Measurements from ENCODE around the gene ATP5F1B.

The ATP5F1B gene

DNA sequence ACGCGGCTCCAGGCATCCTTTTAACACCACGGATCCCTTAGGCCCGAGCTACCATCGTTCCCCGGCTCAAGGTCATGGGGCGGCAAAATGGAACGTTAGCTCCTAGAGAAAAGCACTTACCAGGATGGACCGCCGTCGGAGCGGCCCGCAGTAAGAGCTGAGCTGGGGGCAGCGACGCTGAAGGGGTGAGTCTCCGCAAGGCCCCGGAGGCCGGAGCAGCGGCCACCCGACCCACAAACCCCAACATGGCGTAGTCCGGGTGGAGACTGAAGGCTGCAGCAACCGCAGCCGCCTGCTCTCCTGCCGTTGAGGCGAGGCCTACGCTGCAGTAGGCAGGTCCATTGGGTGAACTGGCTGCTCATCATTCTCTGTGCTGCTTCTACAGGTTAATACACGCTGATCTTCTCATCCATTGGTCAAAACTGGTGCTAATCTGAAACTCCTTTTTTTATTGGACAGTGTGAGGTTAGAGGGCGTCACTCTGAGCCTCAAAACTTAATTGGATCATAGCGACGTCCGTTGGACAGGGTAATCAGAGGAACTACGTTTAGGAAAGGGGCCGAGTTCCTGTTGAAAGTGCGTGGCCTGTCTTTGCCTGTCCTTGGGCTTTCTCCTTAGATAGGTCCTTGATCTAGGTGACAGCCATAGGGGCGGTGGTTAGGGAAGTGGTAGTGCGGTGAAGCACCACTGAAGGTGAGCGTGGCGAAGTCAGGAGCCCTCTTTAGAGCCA, at the start of gene ATP5F1B:
ATP5F1B (minus strand) TSS at position 268 of the 730 bp plus-strand sequence; CDS start at position 247, 21 bp downstream.
- TF ChIP-seq YY1 (IDR thresholded peaks at IDR 0.05; ENCODE audit: insufficient read depth, insufficient read length) (peak; percentile 47), ZNF274 (IDR thresholded peaks at IDR 0.05; ENCODE audit: low read depth, low read length) (no peak)
- peak; percentile 99 for DNase-seq (ENCODE audit: low read depth, low spot score)
- H3K9me3 ChIP-seq (ENCODE audit: insufficient read depth, low read length), result no peaks in the 10 kb centered on the region
- no peaks in the 10 kb centered on the region for H3K4me1 ChIP-seq (ENCODE audit: insufficient read depth, insufficient read length)
- H3K36me3 ChIP-seq (ENCODE audit: insufficient read depth, insufficient read length, low read length), result peaks cover 42% of the 10 kb centered on the region
- peak within 1 kb of the TSS; percentile 97 for H3K9ac ChIP-seq (ENCODE audit: insufficient read length, low read depth)
- H3K27me3 ChIP-seq (ENCODE audit: insufficient read depth, insufficient read length), result no peaks in the 10 kb centered on the region
- peak within 1 kb of the TSS; percentile 93 for H3K4me3 ChIP-seq (ENCODE audit: insufficient read length, low read depth)

GRCh38 chr12:56694161-56694560, 48.4 kb upstream of the ATP5F1B start:
- Histone ChIP-seq H3K4me3 (ENCODE audit: insufficient read length, low read depth) (no peak overlapping the region), H3K27me3 (ENCODE audit: insufficient read depth, insufficient read length) (no peaks in the 10 kb centered on the region), H3K9me3 (ENCODE audit: insufficient read depth, low read length) (no peaks in the 10 kb centered on the region), H3K9ac (ENCODE audit: insufficient read length, low read depth) (no peak overlapping the region), H3K36me3 (ENCODE audit: insufficient read depth, insufficient read length, low read length) (no peaks in the 10 kb centered on the region), H3K4me1 (ENCODE audit: insufficient read depth, insufficient read length) (no peaks in the 10 kb centered on the region)
- DNase-seq (ENCODE audit: low read depth, low spot score), result no peak
- TF ChIP-seq SUZ12 (IDR thresholded peaks at IDR 0.05; ENCODE audit: extremely low read depth, insufficient read depth, insufficient read length), result no peak
- no peak for TF ChIP-seq YY1 (IDR thresholded peaks at IDR 0.05; ENCODE audit: insufficient read depth, insufficient read length)
- TF ChIP-seq ZNF274 (IDR thresholded peaks at IDR 0.05; ENCODE audit: low read depth, low read length), result no peak

- Histone ChIP-seq H3K9ac (ENCODE audit: insufficient read length, low read depth) (peak overlapping the region; percentile 99), H3K4me3 (ENCODE audit: insufficient read length, low read depth) (peak overlapping the region; percentile 90), H3K36me3 (ENCODE audit: insufficient read depth, insufficient read length, low read length) (peaks cover 33% of the 10 kb centered on the region), H3K4me1 (ENCODE audit: insufficient read depth, insufficient read length) (no peaks in the 10 kb centered on the region), H3K9me3 (ENCODE audit: insufficient read depth, low read length) (no peaks in the 10 kb centered on the region), H3K27me3 (ENCODE audit: insufficient read depth, insufficient read length) (no peaks in the 10 kb centered on the region)
- TF ChIP-seq SUZ12 (IDR thresholded peaks at IDR 0.05; ENCODE audit: extremely low read depth, insufficient read depth, insufficient read length) (no peak), YY1 (IDR thresholded peaks at IDR 0.05; ENCODE audit: insufficient read depth, insufficient read length) (no peak), ZNF274 (IDR thresholded peaks at IDR 0.05; ENCODE audit: low read depth, low read length) (no peak)
- DNase-seq (ENCODE audit: low read depth, low spot score), result no peak
These were observed 43.0 kb upstream of the ATP5F1B start for GRCh38 chr12:56688846-56689109.

DNA sequence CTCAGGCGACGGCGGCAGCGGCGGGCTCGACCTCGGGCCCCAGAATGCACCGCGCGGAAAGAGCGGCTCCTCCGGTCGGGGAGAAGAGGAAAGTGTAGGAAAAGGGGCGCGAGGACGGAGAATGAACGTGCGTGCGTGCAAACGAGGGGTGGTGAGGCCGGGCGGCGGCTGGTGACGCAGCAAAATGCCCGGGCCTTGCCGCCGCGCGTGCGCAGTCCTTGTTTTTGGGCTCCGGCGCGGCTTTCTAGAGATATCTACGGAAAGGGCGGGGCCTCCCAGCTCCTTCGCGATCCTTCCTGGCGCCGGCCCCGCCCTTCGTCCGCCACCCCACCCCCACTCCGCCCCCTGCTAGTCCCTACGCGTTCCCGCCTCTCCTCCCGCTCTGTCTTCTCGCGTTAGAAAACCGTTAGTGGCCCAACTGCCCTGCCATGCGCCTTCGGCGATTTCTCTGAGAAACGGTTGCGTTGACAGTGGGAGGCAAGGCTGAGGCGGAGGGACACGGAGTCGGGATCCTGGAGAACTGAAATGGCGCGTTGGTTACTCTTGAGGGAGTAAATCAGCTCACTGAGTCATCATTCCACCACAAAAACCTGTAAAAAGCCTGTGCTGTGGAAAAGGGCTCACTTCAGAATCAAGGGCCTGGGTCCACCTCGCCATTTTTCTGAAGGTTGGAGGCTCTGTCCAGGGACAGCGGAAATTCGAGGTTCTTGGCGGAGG, 42.5 kb upstream of the ATP5F1B start, which contains the start of gene PTGES3:
PTGES3 (minus strand) TSS at position 156 of the 717 bp plus-strand sequence. CDS start 285 bp downstream, outside the sequence.
- Histone ChIP-seq H3K9ac (ENCODE audit: insufficient read length, low read depth) (peak within 1 kb of the TSS; percentile 99), H3K4me3 (ENCODE audit: insufficient read length, low read depth) (peak within 1 kb of the TSS; percentile 95), H3K27me3 (ENCODE audit: insufficient read depth, insufficient read length) (no peaks in the 10 kb centered on the region), H3K36me3 (ENCODE audit: insufficient read depth, insufficient read length, low read length) (peaks cover 33% of the 10 kb centered on the region), H3K9me3 (ENCODE audit: insufficient read depth, low read length) (no peaks in the 10 kb centered on the region), H3K4me1 (ENCODE audit: insufficient read depth, insufficient read length) (no peaks in the 10 kb centered on the region)
- no peak for TF ChIP-seq YY1 (IDR thresholded peaks at IDR 0.05; ENCODE audit: insufficient read depth, insufficient read length)
- TF ChIP-seq SUZ12 (IDR thresholded peaks at IDR 0.05; ENCODE audit: extremely low read depth, insufficient read depth, insufficient read length), result no peak
- no peak for TF ChIP-seq ZNF274 (IDR thresholded peaks at IDR 0.05; ENCODE audit: low read depth, low read length)
- DNase-seq (ENCODE audit: low read depth, low spot score), result peak; percentile 98

DNA sequence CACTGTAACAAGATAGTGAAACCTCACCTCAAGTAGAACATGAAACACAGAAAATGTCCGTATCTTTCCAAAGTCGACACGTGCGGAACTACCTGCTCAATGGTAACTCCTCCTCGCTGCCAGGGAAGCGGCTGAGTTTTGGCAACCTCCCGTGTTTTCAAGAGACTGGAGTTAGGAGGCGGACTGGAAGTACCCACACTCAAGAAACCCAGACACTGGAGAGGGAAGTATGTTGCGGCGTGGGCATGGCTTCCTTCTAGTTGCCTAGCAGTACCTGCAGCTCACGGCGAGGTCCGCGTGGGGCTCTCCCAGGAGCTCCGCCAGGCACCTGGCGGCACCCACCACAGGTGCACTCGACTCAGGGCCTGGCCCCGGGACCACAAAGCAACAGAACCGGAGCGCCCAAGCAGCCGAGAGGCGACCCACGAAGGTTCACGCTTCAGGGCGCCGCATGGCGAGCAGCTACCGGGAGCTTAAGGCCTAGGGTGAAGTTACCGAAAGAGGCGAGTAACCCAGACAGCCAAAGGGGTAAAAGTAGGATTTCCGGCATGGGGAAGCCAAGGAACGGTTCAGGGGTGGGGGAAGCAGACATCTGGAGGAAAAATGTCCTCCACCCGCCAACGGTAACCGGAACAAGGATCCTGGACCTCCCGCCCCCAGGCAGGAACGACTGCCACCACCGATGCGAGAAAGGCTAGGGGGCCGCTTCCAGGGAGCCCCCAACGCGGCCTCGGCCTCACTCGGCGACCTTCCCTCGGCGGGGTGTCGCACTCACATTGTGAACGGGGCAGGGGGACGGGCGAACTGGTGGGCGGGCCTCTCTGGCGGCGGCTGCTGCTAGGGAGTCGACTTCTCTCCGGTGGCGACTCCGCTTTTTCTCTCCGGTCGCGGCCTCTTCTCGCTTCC, 41.7 kb upstream of the ATP5F1B start:
- Histone ChIP-seq H3K9ac (ENCODE audit: insufficient read length, low read depth) (peak overlapping the region; percentile 98), H3K36me3 (ENCODE audit: insufficient read depth, insufficient read length, low read length) (peaks cover 41% of the 10 kb centered on the region), H3K9me3 (ENCODE audit: insufficient read depth, low read length) (no peaks in the 10 kb centered on the region), H3K4me1 (ENCODE audit: insufficient read depth, insufficient read length) (no peaks in the 10 kb centered on the region), H3K4me3 (ENCODE audit: insufficient read length, low read depth) (peak overlapping the region; percentile 95), H3K27me3 (ENCODE audit: insufficient read depth, insufficient read length) (no peaks in the 10 kb centered on the region)
- DNase-seq (ENCODE audit: low read depth, low spot score), result no peak
- TF ChIP-seq ZNF274 (IDR thresholded peaks at IDR 0.05; ENCODE audit: low read depth, low read length) (no peak), YY1 (IDR thresholded peaks at IDR 0.05; ENCODE audit: insufficient read depth, insufficient read length) (no peak), SUZ12 (IDR thresholded peaks at IDR 0.05; ENCODE audit: extremely low read depth, insufficient read depth, insufficient read length) (no peak)

- Histone ChIP-seq H3K4me3 (ENCODE audit: insufficient read length, low read depth) (peak overlapping the region; percentile 33), H3K9me3 (ENCODE audit: insufficient read depth, low read length) (no peaks in the 10 kb centered on the region), H3K4me1 (ENCODE audit: insufficient read depth, insufficient read length) (peaks cover 3% of the 10 kb centered on the region), H3K9ac (ENCODE audit: insufficient read length, low read depth) (peak overlapping the region; percentile 36), H3K27me3 (ENCODE audit: insufficient read depth, insufficient read length) (no peaks in the 10 kb centered on the region), H3K36me3 (ENCODE audit: insufficient read depth, insufficient read length, low read length) (peaks cover 64% of the 10 kb centered on the region)
- TF ChIP-seq SUZ12 (IDR thresholded peaks at IDR 0.05; ENCODE audit: extremely low read depth, insufficient read depth, insufficient read length) (no peak), YY1 (IDR thresholded peaks at IDR 0.05; ENCODE audit: insufficient read depth, insufficient read length) (no peak), ZNF274 (IDR thresholded peaks at IDR 0.05; ENCODE audit: low read depth, low read length) (no peak)
- DNase-seq (ENCODE audit: low read depth, low spot score), result no peak
These were observed 39.1 kb upstream of the ATP5F1B start for GRCh38 chr12:56684745-56685359.

All from NT2/D1 (cell line).